Ovary (tissue), 3 donors: ENCODE measurements around the gene UPB1.

Experiments used
- POLR2A ChIP-seq: fragments of 450-650 bp; IDR thresholded peaks from one replicate; pipeline ENCODE4 v1.6.1; 2017; ENCODE audit warnings: antibody characterized with exemption, mild to moderate bottlenecking, moderate library complexity
- TF ChIP-seq, protein P1 (sequence below), 3 donors: fragments of 450-650 bp in 2 of 3; fragments of 200-600 bp in 1 of 3; IDR thresholded peaks; one replicate each; pipeline versions ENCODE4 v1.5.1 to v1.8.0; 2016 to 2022; ENCODE audit warnings: antibody characterized with exemption in 3 of 3, mild to moderate bottlenecking in 1 of 3
- donor health status: DM: no; HTN: no; CAD: no.

- TF ChIP-seq POLR2A = no peak
- TF ChIP-seq, protein P1, sequence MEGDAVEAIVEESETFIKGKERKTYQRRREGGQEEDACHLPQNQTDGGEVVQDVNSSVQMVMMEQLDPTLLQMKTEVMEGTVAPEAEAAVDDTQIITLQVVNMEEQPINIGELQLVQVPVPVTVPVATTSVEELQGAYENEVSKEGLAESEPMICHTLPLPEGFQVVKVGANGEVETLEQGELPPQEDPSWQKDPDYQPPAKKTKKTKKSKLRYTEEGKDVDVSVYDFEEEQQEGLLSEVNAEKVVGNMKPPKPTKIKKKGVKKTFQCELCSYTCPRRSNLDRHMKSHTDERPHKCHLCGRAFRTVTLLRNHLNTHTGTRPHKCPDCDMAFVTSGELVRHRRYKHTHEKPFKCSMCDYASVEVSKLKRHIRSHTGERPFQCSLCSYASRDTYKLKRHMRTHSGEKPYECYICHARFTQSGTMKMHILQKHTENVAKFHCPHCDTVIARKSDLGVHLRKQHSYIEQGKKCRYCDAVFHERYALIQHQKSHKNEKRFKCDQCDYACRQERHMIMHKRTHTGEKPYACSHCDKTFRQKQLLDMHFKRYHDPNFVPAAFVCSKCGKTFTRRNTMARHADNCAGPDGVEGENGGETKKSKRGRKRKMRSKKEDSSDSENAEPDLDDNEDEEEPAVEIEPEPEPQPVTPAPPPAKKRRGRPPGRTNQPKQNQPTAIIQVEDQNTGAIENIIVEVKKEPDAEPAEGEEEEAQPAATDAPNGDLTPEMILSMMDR (IDR thresholded peaks at IDR 0.05) = no peak
Observed at GRCh38 chr22:24474649-24475255, 20.4 kb upstream of the UPB1 start.
